ENCODE data around the gene EPHA4. TPM values are rescaled to one million over a fixed set of nuclear protein-coding genes. Genes with fewer than 3 reads are reported as not detected.

The EPHA4 gene
- total and polyA plus RNA-seq, 2 donors (not counting 1 experiment from before 2014, with no cell fraction given): 10.7 to 54.9 TPM

- H3K4me1 Mint-ChIP-seq: peaks cover 2% of the 10 kb centered on the region
- Histone ChIP-seq H3K27ac (ENCODE audit: low read length in 2 of 2) (no peak overlapping the region), H2AFZ (ENCODE audit: insufficient read depth, low read depth, low read length, poor library complexity, severe bottlenecking) (no peak overlapping the region), H3K36me3 (replicated peaks in 1 of 2; ENCODE audit: control extremely low read depth in 1 of 2, control insufficient read depth in 1 of 2, extremely low read depth in 1 of 2, insufficient read depth in 2 of 2, low read length in 1 of 2) (no peaks in the 10 kb centered on the region), H3K4me1 (ENCODE audit: control insufficient read depth in 2 of 2, insufficient read depth in 2 of 2, low read length in 2 of 2) (no peaks in the 10 kb centered on the region), H3K4me3 (ENCODE audit: control extremely low read depth in 1 of 5, extremely low read depth in 1 of 5, insufficient read depth in 1 of 5, low read depth in 2 of 5, low read length in 4 of 5) (no peak overlapping the region), H3K27me3 (replicated peaks in 1 of 4; ENCODE audit: control extremely low read depth in 1 of 4, control insufficient read depth in 3 of 4, insufficient read depth in 4 of 4, low read length in 3 of 4) (peaks cover 0 to 4% (median 0%) of the 10 kb centered on the region in 4 experiments), H4K20me1 (ENCODE audit: control insufficient read depth, insufficient read depth, low read length, poor library complexity, severe bottlenecking) (no peaks in the 10 kb centered on the region), H3K79me2 (ENCODE audit: control insufficient read depth, insufficient read depth, low read length) (no peaks in the 10 kb centered on the region), H3K9me3 (ENCODE audit: control extremely low read depth in 1 of 3, control insufficient read depth in 2 of 3, insufficient read depth in 1 of 3, low read length in 2 of 3) (no peaks in the 10 kb centered on the region), H3K9ac (ENCODE audit: low read length) (no peak overlapping the region), H3K4me2 (replicated peaks; ENCODE audit: low read depth, low read length, poor library complexity, severe bottlenecking) (no peak overlapping the region)
- TF ChIP-seq CTCF (IDR thresholded peaks at IDR 0.05) (no peak), EZH2 (IDR thresholded peaks at IDR 0.05; ENCODE audit: borderline replicate concordance, insufficient read depth, low read depth, low read length, poor library complexity, severe bottlenecking) (no peak)
- ChIA-PET CTCF (no interaction called here), POLR2A (no interaction called here)
- H3K27me3 Mint-ChIP-seq: peaks cover 35% of the 10 kb centered on the region
- no peaks in the 10 kb centered on the region for H3K9me3 Mint-ChIP-seq (ENCODE audit: insufficient read depth)
- DNase-seq (no peak), ATAC-seq (ENCODE audit: low read depth) (no peak)
- no peak overlapping the region for H3K4me3 Mint-ChIP-seq
- WGBS (ENCODE audit: insufficient coverage): 87% methylated on average over 6 of the region's 9 CpGs
- no peak overlapping the region for H3K27ac Mint-ChIP-seq
- intact Hi-C loops (cut with micrococcal nuclease): no loop called here
Observed at GRCh38 chr2:221374234-221374633, 197.9 kb downstream of the EPHA4 start.

GRCh38 chr2:221372907-221373306 is 199.2 kb downstream of the EPHA4 start:
- Mint-ChIP-seq H3K4me1 (peaks cover 2% of the 10 kb centered on the region), H3K27ac (no peak overlapping the region), H3K27me3 (peaks cover 37% of the 10 kb centered on the region), H3K9me3 (ENCODE audit: insufficient read depth) (no peaks in the 10 kb centered on the region), H3K4me3 (no peak overlapping the region)
- CTCF ChIA-PET: no interaction called here
- TF ChIP-seq EZH2 (IDR thresholded peaks at IDR 0.05; ENCODE audit: borderline replicate concordance, insufficient read depth, low read depth, low read length, poor library complexity, severe bottlenecking): no peak
- no peak for TF ChIP-seq CTCF (IDR thresholded peaks at IDR 0.05)
- POLR2A ChIA-PET: no interaction called here
- Histone ChIP-seq H4K20me1 (ENCODE audit: control insufficient read depth, insufficient read depth, low read length, poor library complexity, severe bottlenecking) (no peaks in the 10 kb centered on the region), H3K9ac (ENCODE audit: low read length) (no peak overlapping the region), H2AFZ (ENCODE audit: insufficient read depth, low read depth, low read length, poor library complexity, severe bottlenecking) (no peak overlapping the region), H3K9me3 (ENCODE audit: control extremely low read depth in 1 of 3, control insufficient read depth in 2 of 3, insufficient read depth in 1 of 3, low read length in 2 of 3) (no peaks in the 10 kb centered on the region), H3K4me1 (ENCODE audit: control insufficient read depth in 2 of 2, insufficient read depth in 2 of 2, low read length in 2 of 2) (no peaks in the 10 kb centered on the region), H3K4me2 (replicated peaks; ENCODE audit: low read depth, low read length, poor library complexity, severe bottlenecking) (no peak overlapping the region), H3K4me3 (ENCODE audit: control extremely low read depth in 1 of 5, extremely low read depth in 1 of 5, insufficient read depth in 1 of 5, low read depth in 2 of 5, low read length in 4 of 5) (no peak overlapping the region), H3K79me2 (ENCODE audit: control insufficient read depth, insufficient read depth, low read length) (no peaks in the 10 kb centered on the region), H3K36me3 (replicated peaks in 1 of 2; ENCODE audit: control extremely low read depth in 1 of 2, control insufficient read depth in 1 of 2, extremely low read depth in 1 of 2, insufficient read depth in 2 of 2, low read length in 1 of 2) (no peaks in the 10 kb centered on the region), H3K27ac (ENCODE audit: low read length in 2 of 2) (no peak overlapping the region), H3K27me3 (replicated peaks in 1 of 4; ENCODE audit: control extremely low read depth in 1 of 4, control insufficient read depth in 3 of 4, insufficient read depth in 4 of 4, low read length in 3 of 4) (peaks cover 0 to 4% (median 0%) of the 10 kb centered on the region in 4 experiments)
- DNase-seq: no peak
- no peak for ATAC-seq (ENCODE audit: low read depth)
- WGBS (ENCODE audit: insufficient coverage): no CpG with 5 or more reads among the region's 7 CpGs
- intact Hi-C loops (cut with micrococcal nuclease): no loop called here
